ENCODE measurements around the gene EME1. TPM values are rescaled to one million over a fixed set of nuclear protein-coding genes. Genes with fewer than 3 reads are reported as not detected.

The EME1 gene
- polyA plus RNA-seq, 1 of the 3 experiments (the other 2 are of a cell fraction): 16.9 TPM

DNA sequence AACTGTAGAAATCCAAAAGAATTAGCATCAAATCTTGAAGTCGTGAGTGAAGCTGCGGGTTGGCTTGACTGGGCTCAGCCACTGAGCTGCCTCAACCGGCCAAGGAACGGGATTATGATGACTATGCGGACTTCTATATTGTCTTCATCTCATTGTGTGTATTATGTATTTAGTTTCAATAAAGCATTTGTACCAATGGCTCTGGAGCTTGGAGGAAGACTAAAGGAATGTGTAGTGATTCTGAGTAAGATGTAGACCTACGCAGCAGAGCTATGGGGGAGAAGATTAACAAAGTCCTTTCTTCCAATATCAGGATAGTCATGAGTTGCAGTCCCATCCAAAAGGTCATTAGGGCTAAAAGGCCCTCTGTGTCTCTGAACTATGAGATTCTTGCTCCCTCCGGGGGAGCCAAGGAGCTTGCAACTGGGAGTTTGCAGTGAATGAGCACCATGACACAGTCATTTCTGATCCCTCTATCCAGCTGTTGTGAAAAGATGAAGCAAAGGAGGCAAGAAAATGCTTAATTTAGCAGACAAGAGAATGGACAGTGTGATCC, 8.3 kb downstream of the EME1 start:
- Histone ChIP-seq H3K4me1 (ENCODE audit: control insufficient read depth in 1 of 2, insufficient read depth in 2 of 2, low read depth in 1 of 2, low read length in 1 of 2) (peaks cover 0 to 3% of the 10 kb centered on the region in 2 experiments; a peak in 1 of 4 replicates), H2AFZ (ENCODE audit: low read depth) (no peak overlapping the region), H3K9ac (no peak overlapping the region), H3K9me3 (no peaks in the 10 kb centered on the region), H3K79me2 (ENCODE audit: insufficient read depth) (no peaks in the 10 kb centered on the region; the same call in none of the 2 replicates), H4K20me1 (ENCODE audit: insufficient read depth) (peaks cover 2% of the 10 kb centered on the region; the same call in 1 of the 2 replicates), H3K4me2 (no peak overlapping the region), H3K27me3 (ENCODE audit: insufficient read depth) (no peaks in the 10 kb centered on the region), H3K36me3 (replicated peaks in 1 of 2; ENCODE audit: control insufficient read depth in 1 of 2, insufficient read depth in 2 of 2, low read length in 1 of 2) (peaks cover 51 to 77% of the 10 kb centered on the region in 2 experiments), H3K27ac (ENCODE audit: low read depth in 2 of 2, low read length in 1 of 2) (no peak overlapping the region), H3K9me2 (no peaks in the 10 kb centered on the region), H3F3A (replicated peaks; ENCODE audit: insufficient read depth) (peaks cover 34% of the 10 kb centered on the region), H3K4me3 (ENCODE audit: low read depth in 2 of 2, low read length in 1 of 2) (no peak overlapping the region)
- POLR2A ChIA-PET: interaction anchor here (1.0 to 2.7 kb wide), 3 partner anchors 9 to 16 kb away, joined by 3 to 12 read pairs (median 3); partner anchors contain the start of gene LRRC59
- CTCF ChIA-PET: interaction anchor here (0.8 to 3.0 kb wide), 11 partner anchors 10 to 181 kb away, joined by 3 to 27 read pairs (median 4); partner anchors contain the start of gene LRRC59
- no peak for TF ChIP-seq NRF1 (IDR thresholded peaks at IDR 0.05; ENCODE audit: low read depth, low read length)
- TF ChIP-seq JUND (IDR thresholded peaks at IDR 0.05): no peak
- no peak for TF ChIP-seq CHD2 (IDR thresholded peaks at IDR 0.05; ENCODE audit: low read length, partially characterized antibody)
- TF ChIP-seq RXRA (IDR thresholded peaks at IDR 0.05; ENCODE audit: borderline replicate concordance, low read depth): no peak
- TF ChIP-seq, protein P1, sequence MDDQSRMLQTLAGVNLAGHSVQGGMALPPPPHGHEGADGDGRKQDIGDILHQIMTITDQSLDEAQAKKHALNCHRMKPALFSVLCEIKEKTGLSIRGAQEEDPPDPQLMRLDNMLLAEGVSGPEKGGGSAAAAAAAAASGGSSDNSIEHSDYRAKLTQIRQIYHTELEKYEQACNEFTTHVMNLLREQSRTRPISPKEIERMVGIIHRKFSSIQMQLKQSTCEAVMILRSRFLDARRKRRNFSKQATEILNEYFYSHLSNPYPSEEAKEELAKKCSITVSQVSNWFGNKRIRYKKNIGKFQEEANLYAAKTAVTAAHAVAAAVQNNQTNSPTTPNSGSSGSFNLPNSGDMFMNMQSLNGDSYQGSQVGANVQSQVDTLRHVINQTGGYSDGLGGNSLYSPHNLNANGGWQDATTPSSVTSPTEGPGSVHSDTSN (IDR thresholded peaks at IDR 0.05): no peak
- TF ChIP-seq, protein P2, sequence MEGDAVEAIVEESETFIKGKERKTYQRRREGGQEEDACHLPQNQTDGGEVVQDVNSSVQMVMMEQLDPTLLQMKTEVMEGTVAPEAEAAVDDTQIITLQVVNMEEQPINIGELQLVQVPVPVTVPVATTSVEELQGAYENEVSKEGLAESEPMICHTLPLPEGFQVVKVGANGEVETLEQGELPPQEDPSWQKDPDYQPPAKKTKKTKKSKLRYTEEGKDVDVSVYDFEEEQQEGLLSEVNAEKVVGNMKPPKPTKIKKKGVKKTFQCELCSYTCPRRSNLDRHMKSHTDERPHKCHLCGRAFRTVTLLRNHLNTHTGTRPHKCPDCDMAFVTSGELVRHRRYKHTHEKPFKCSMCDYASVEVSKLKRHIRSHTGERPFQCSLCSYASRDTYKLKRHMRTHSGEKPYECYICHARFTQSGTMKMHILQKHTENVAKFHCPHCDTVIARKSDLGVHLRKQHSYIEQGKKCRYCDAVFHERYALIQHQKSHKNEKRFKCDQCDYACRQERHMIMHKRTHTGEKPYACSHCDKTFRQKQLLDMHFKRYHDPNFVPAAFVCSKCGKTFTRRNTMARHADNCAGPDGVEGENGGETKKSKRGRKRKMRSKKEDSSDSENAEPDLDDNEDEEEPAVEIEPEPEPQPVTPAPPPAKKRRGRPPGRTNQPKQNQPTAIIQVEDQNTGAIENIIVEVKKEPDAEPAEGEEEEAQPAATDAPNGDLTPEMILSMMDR (IDR thresholded peaks at IDR 0.05): no peak
- TF ChIP-seq ELF1 (IDR thresholded peaks at IDR 0.05): no peak
- no peak for TF ChIP-seq RFX5 (IDR thresholded peaks at IDR 0.05; ENCODE audit: low read length)
- TF ChIP-seq SIN3A (IDR thresholded peaks at IDR 0.05; ENCODE audit: borderline replicate concordance, low read depth, low read length): no peak
- 89% methylated on average over 7 of the region's 7 CpGs for WGBS (ENCODE audit: low lambda C conversion rate)
- no peak for DNase-seq

DNA sequence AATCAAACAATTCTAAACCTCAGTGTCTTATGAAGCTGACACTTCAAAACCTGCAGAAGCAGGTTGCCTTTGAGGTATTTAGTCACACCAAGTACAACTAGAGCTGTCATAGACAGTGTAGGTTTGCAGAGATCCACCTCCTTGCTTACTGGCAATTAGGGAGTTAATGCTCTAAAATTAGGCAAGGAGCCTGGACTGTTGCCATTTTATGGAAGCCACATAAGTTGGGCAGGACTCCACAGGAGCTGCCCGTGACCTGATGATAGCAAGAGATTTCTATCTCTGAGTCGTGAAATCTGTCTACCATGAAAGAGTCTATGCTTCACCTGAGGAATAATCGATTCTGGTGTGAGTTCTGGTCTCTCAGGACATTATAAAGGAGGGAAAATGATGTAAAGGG, 8.9 kb downstream of the EME1 start:
- H2AFZ ChIP-seq (ENCODE audit: low read depth): no peak overlapping the region
- H3K36me3 ChIP-seq (replicated peaks in 1 of 2; ENCODE audit: control insufficient read depth in 1 of 2, insufficient read depth in 2 of 2, low read length in 1 of 2): peaks cover 57 to 83% of the 10 kb centered on the region in 2 experiments
- TF ChIP-seq REST (IDR thresholded peaks at IDR 0.05; ENCODE audit: low read depth, low read length) (no peak), TEAD4 (IDR thresholded peaks at IDR 0.05; ENCODE audit: borderline replicate concordance, insufficient read depth) (no peak), RXRA (IDR thresholded peaks at IDR 0.05; ENCODE audit: borderline replicate concordance, low read depth) (no peak), YY1 (IDR thresholded peaks at IDR 0.05; ENCODE audit: low read depth) (no peak), SMC3 (IDR thresholded peaks at IDR 0.05; ENCODE audit: low read depth, low read length) (no peak), POLR2AphosphoS5 (IDR thresholded peaks at IDR 0.05; ENCODE audit: low read depth, low read length) (no peak), TCF12 (IDR thresholded peaks at IDR 0.05) (no peak)
- TF ChIP-seq, protein P3, sequence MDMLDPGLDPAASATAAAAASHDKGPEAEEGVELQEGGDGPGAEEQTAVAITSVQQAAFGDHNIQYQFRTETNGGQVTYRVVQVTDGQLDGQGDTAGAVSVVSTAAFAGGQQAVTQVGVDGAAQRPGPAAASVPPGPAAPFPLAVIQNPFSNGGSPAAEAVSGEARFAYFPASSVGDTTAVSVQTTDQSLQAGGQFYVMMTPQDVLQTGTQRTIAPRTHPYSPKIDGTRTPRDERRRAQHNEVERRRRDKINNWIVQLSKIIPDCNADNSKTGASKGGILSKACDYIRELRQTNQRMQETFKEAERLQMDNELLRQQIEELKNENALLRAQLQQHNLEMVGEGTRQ (IDR thresholded peaks at IDR 0.05; ENCODE audit: borderline replicate concordance, low read depth, low read length): no peak
- POLR2A ChIA-PET: interaction anchor here (1.0 to 2.7 kb wide), 2 partner anchors 12 to 16 kb away, joined by 3 to 12 read pairs; partner anchors contain the start of gene LRRC59
- H3K79me2 ChIP-seq (ENCODE audit: insufficient read depth): no peaks in the 10 kb centered on the region; the same call in none of the 2 replicates
- H3F3A ChIP-seq (replicated peaks; ENCODE audit: insufficient read depth): peaks cover 39% of the 10 kb centered on the region
- no peak overlapping the region for H3K27ac ChIP-seq (ENCODE audit: low read depth in 2 of 2, low read length in 1 of 2)
- no peaks in the 10 kb centered on the region for H3K4me1 ChIP-seq (ENCODE audit: control insufficient read depth in 1 of 2, insufficient read depth in 2 of 2, low read depth in 1 of 2, low read length in 1 of 2)
- H3K9ac ChIP-seq: no peak overlapping the region
- H3K4me2 ChIP-seq: no peak overlapping the region
- H3K4me3 ChIP-seq (ENCODE audit: low read depth in 2 of 2, low read length in 1 of 2): no peak overlapping the region
- WGBS (ENCODE audit: low lambda C conversion rate): 35% methylated on average over 3 of the region's 3 CpGs
- H4K20me1 ChIP-seq (ENCODE audit: insufficient read depth): peaks cover 3% of the 10 kb centered on the region; the same call in 1 of the 2 replicates
- no peaks in the 10 kb centered on the region for H3K9me2 ChIP-seq
- no peaks in the 10 kb centered on the region for H3K27me3 ChIP-seq (ENCODE audit: insufficient read depth)
- no peak for DNase-seq
- CTCF ChIA-PET: interaction anchor here (0.8 to 3.0 kb wide), 9 partner anchors 10 to 107 kb away, joined by 3 to 27 read pairs (median 5); partner anchors contain the start of gene LRRC59
- H3K9me3 ChIP-seq: no peaks in the 10 kb centered on the region
